Type B pancreatic cell (in vitro differentiated cells): ENCODE data around the gene TULP3. TPM values are rescaled to one million over a fixed set of nuclear protein-coding genes. Genes with fewer than 3 reads are reported as not detected.

Experiments
- DNase-seq: peaks from one replicate; pipeline ENCODE4 v3.0.0; 2021; ENCODE audit warnings: mixed read lengths; ENCODE audit not compliant: unreplicated experiment; ENCODE audit errors: extremely low spot score
- H3K27ac Mint-ChIP-seq: 2 replicates; pipeline ENCODE4 v1.8.0; 2021; ENCODE audit warnings: mild to moderate bottlenecking, mixed read lengths
- H3K27me3 Mint-ChIP-seq: 2 replicates; pipeline ENCODE4 v1.8.0; 2021; ENCODE audit warnings: mixed read lengths
- H3K36me3 Mint-ChIP-seq: 2 replicates; pipeline ENCODE4 v1.8.0; 2021; ENCODE audit warnings: mixed read lengths
- H3K4me1 Mint-ChIP-seq: one replicate; pipeline ENCODE4 v1.8.0; 2021; ENCODE audit warnings: mixed read lengths; ENCODE audit not compliant: unreplicated experiment
- H3K4me3 Mint-ChIP-seq: 2 replicates; pipeline ENCODE4 v1.8.0; 2021; ENCODE audit warnings: mild to moderate bottlenecking, mixed read lengths
- H3K9me3 Mint-ChIP-seq: 2 replicates; pipeline ENCODE4 v1.8.0; 2021; ENCODE audit warnings: mixed read lengths
- CTCF ChIP-seq: fragments of 200-600 bp; sonication (generic); conservative IDR thresholded peaks from 2 replicates; pipeline ENCODE4 v1.5.0; 2021; ENCODE audit warnings: antibody characterized with exemption, mild to moderate bottlenecking
- long read RNA-seq: library from polyadenylated mRNA; unstranded; transcript quantifications from one replicate; pipeline ENCODE4 v2.0.0, GENCODE V29; 2020
- total RNA-seq: library from RNA; stranded (reverse); gene quantifications from 2 replicates; pipeline ENCODE4 v1.2.1, GENCODE V29; 2021; ENCODE audit warnings: low replicate concordance

Gene TULP3, protein sequence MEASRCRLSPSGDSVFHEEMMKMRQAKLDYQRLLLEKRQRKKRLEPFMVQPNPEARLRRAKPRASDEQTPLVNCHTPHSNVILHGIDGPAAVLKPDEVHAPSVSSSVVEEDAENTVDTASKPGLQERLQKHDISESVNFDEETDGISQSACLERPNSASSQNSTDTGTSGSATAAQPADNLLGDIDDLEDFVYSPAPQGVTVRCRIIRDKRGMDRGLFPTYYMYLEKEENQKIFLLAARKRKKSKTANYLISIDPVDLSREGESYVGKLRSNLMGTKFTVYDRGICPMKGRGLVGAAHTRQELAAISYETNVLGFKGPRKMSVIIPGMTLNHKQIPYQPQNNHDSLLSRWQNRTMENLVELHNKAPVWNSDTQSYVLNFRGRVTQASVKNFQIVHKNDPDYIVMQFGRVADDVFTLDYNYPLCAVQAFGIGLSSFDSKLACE
- total RNA-seq, result 26.5 and 58.9 TPM in 2 replicates
- long read RNA-seq, transcript TULP3-202 (11 exons, 3,076 nt), result major isoform, 76 of 118 reads
- long read RNA-seq, partial matches to known transcripts, result 5 of 118 reads
- long read RNA-seq, other reads (novel, unspliced or antisense), result 35 of 118 reads

GRCh38 chr12:2890388-2891239 lies at the start of gene TULP3:
Gene TULP3, plus strand, starts transcription at chr12:2890891. Its CDS starts 57 bp downstream, at chr12:2890948.
- Mint-ChIP-seq H3K27me3 (peaks cover 3% of the 10 kb centered on the region), H3K4me1 (peaks cover 18% of the 10 kb centered on the region), H3K27ac (peak within 1 kb of the TSS; percentile 99), H3K36me3 (peaks cover 39% of the 10 kb centered on the region), H3K9me3 (no peaks in the 10 kb centered on the region), H3K4me3 (peak within 1 kb of the TSS; percentile 99)
- peak; percentile 99 for DNase-seq
- TF ChIP-seq CTCF, result no peak

- H3K9me3 Mint-ChIP-seq, result no peaks in the 10 kb centered on the region
- no peak for DNase-seq
- H3K4me3 Mint-ChIP-seq, result no peak overlapping the region
- peaks cover 12% of the 10 kb centered on the region for H3K4me1 Mint-ChIP-seq
- no peaks in the 10 kb centered on the region for H3K27me3 Mint-ChIP-seq
- H3K36me3 Mint-ChIP-seq, result peaks cover 18% of the 10 kb centered on the region
- H3K27ac Mint-ChIP-seq, result no peak overlapping the region
- TF ChIP-seq CTCF, result no peak
Measured at GRCh38 chr12:2841056-2841650, 49.5 kb upstream of the TULP3 start.

GRCh38 chr12:2842948-2843347 lies 47.7 kb upstream of the TULP3 start:
- Mint-ChIP-seq H3K9me3 (no peaks in the 10 kb centered on the region), H3K27me3 (no peaks in the 10 kb centered on the region), H3K36me3 (peaks cover 22% of the 10 kb centered on the region), H3K4me1 (peaks cover 16% of the 10 kb centered on the region), H3K4me3 (no peak overlapping the region), H3K27ac (no peak overlapping the region)
- no peak for DNase-seq
- TF ChIP-seq CTCF, result no peak

DNA sequence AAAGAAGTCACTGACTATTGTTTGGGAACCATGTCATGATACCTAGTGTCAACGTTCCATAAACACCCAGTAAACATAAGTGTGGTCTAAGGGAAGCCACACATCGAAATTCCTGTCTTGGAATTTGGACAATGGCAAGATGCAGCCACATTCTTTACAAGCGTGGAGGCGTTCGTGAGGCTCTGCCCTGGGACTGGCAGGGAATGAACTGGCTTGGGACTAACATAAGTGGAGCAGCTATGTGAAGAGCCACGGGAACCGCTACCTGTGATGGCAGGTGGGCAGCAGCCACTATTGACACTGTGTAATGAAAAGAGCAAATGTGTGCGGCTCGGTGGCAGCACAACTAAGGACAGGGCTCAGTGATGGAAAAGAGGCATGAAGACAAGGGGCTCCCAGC lies 45.9 kb upstream of the TULP3 start:
- no peak overlapping the region for H3K4me3 Mint-ChIP-seq
- H3K36me3 Mint-ChIP-seq, result peaks cover 17% of the 10 kb centered on the region
- no peak for DNase-seq
- H3K9me3 Mint-ChIP-seq, result no peaks in the 10 kb centered on the region
- no peak for TF ChIP-seq CTCF
- peaks cover 30% of the 10 kb centered on the region for H3K4me1 Mint-ChIP-seq
- peak overlapping the region; percentile 10 for H3K27ac Mint-ChIP-seq
- no peaks in the 10 kb centered on the region for H3K27me3 Mint-ChIP-seq

GRCh38 chr12:2845280-2845679 lies 45.4 kb upstream of the TULP3 start:
- Mint-ChIP-seq H3K9me3 (no peaks in the 10 kb centered on the region), H3K4me3 (no peak overlapping the region), H3K4me1 (peaks cover 32% of the 10 kb centered on the region), H3K27me3 (no peaks in the 10 kb centered on the region), H3K27ac (no peak overlapping the region), H3K36me3 (peaks cover 15% of the 10 kb centered on the region)
- no peak for TF ChIP-seq CTCF
- DNase-seq, result no peak
